ENCODE results near the gene SFTPD.
"Not testable (repeated sequence)": the region's sequence is repeated elsewhere in the genome, so short reads cannot be mapped to it uniquely, and the experiment has no call there.

Gene SFTPD

DNA sequence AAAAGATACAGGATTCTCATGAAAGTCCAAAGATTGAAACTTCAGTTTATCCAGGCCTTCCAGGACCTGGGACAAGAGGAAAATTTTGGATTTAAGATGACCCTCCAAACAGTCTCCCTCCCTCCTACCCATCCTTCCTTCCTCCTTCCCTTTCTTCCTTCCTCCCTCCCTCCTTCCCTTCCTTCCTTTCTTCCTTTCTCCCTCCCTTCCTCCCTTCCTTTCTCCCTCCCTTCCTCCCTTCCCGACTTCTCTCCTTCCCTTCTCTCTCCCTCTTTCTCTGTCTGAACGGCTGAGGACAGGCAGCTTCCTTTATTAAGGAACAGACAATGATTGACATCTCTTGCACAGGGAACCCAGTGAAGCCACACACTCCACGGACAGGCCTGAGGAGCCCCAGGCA, 23.3 kb downstream of the SFTPD start:
- no peak for DNase-seq (ENCODE audit: low spot score)

DNA sequence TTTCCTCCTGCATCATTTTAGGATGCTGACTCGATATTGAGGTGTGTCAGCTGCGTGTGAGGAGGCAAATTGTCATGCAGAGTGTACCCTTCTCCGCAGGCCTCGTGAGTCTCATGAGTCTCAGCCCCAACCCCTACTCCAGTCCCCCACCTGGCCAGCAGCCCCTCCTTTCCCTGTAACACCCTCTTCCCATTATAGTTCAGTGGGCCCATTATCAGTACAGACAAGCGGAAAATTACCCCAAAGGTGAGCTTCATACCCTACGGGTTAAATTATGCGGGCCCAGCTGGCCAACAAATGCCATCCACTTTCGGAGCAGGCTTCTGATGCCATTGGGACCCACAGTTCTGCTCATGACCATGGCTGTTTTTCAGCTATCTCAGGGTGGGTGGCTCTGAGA, 25.2 kb downstream of the SFTPD start:
- no peak for DNase-seq (ENCODE audit: low spot score)

DNA sequence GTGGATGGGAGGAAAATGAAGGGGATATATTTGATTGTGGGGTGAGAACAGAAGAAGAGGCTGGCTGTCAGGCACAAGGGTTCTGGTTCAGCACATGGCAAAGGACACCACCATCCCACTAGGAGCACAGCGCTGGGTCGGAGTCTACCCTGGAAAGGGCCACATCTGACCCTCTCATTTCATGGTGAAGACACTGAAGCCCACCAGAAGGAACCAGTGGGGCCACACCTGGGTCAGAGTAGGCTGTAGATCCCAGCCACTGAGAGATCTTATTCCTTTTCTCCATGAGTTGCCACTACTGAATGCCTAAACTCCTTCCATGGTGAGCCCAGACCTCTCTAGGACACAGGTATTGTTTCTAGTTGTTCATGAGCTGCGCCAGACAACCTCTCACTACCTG, 25.8 kb downstream of the SFTPD start:
- DNase-seq (ENCODE audit: low spot score): no peak

DNA sequence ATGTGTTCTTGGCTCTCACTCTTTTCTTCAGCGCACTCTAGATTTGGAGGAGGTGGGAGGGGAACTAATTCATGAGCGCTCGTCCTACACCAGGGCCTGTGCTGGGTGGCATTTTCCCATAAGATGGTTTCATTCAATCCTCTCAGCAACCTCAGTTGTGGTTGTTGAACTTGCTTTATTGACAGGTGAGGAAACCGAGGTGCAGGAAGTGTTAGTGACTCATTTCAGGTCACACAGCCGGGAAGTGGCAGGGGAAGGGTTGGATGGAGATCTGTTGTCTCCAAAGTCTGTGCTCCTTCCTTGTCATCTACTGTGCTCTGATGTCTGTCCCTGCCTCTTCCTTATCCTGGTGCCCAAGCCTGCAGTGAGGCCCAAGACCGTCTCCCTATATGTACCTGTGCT, 26.9 kb downstream of the SFTPD start:
- DNase-seq (ENCODE audit: low spot score): not testable (repeated sequence)

DNA sequence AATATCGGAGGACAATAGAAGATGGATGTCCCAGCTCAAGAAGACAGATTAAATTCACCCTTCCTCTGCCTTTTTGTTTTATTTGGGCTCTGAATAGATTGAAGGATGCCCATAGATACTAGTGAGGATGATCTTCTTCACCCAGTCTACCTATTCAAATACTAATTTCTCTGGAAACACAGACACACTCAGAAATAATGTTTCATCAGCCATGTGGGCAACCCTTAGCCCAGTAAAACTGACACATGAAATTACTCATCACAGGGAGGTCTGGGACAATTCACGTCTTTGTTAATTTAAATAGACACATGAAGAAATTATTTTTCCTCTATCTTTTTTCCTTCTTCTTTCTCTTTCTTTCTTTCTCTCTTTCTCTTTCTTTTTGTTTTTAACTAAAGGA, 33.1 kb downstream of the SFTPD start:
- DNase-seq (ENCODE audit: low spot score): not testable (repeated sequence)

DNA sequence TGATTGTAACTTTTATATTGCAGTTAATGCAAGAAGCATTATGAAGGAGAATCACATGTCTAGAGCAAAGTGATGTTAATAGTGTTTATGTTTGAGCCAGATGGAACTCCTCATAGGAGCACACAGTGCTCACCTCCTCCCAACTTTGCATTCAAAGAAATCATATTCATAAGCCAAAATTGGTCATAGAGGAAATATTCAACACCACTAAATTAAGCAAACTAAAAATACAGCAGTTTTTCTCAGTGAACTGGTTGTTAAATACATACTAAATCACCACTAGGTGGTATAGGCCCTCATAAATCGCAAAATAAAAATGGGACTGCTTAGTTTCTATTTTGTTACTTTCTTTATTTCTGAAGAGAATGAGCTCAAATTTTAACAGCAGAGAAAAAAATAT, 34.4 kb downstream of the SFTPD start:
- not testable (repeated sequence) for DNase-seq (ENCODE audit: low spot score)

DNA sequence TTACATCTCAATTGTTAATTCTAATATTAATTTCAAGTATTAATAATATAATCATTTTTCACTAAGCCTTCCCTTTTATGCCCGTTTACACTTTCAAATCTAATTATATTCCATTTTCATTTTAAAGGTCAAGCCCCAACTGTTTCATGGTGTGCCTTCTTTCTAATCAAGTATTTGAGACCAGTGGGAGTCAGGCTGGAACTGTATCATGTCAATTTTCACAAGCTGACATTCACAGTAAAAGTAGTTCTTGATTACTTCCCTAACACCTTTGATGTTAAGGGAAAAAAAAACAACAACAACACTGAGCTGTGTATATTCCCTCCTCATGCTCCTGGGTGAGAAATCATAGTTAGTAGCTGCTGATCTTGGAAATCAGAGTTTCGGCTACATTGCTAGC, 38.1 kb downstream of the SFTPD start:
- no peak for DNase-seq (ENCODE audit: low spot score)

DNA sequence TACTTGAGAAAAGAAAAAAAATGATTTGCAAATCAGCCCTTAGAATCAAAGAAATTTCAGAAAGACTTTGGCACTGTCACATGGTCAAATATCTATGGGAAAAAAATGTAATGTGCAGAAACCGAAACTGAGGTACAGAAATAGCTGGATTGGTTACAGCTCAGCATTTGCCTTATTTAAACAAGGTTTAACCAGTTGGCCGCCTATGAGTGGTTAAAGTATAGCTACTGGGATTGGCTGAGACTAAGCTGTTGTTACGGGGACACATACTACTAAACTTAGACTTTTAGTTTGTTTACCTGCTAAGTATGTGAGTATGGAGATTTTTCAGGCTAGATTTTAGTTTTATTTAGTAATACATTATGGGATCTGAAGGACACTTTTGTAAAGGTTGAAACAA, 38.6 kb downstream of the SFTPD start:
- no peak for DNase-seq (ENCODE audit: low spot score)

DNA sequence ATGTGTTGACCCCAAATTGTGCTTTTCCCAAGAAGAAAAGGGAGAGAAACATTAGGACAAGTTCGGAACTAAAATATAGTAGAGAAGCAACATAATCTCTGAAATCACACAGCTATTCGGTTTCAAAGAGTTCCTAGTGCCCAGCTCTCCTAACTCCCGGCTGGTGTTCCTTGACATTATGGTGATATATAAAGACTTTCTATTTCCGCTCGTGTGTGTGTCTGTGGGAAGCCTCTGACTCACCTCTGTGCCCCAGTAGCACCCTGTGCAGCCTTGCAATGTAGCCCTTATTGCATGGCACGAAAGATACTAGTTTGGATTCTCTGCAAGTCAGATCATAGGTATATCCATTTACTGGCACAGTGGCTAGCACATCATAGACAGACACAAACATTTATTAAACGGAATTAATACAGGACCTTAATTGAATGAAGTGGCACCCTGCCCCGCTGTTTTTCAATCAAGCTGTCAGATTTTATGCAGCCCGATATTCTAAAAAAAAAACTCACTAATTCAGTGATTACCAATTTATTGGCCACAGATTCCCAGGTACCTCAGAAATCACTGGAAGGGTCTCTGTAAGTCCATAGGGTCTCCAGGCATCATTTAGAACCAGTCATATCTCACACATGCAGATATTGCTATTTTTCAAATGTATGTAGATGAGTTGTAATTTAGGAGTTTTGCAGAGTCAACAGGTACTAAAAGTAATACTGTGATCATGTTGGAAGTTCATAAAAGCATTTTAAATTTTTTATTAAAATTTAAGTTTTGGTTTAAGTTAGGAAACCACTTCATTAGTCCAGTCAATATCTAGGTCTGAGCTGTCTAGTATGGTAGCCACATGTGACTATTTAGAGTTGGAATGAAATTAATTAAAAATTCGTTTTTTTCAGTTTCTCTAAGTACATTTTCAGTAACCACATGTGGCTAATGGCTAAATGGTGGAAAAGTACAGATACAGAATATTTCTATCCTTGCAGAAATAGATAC, 43.3 kb downstream of the SFTPD start:
- no peak for DNase-seq (ENCODE audit: low spot score)

DNA sequence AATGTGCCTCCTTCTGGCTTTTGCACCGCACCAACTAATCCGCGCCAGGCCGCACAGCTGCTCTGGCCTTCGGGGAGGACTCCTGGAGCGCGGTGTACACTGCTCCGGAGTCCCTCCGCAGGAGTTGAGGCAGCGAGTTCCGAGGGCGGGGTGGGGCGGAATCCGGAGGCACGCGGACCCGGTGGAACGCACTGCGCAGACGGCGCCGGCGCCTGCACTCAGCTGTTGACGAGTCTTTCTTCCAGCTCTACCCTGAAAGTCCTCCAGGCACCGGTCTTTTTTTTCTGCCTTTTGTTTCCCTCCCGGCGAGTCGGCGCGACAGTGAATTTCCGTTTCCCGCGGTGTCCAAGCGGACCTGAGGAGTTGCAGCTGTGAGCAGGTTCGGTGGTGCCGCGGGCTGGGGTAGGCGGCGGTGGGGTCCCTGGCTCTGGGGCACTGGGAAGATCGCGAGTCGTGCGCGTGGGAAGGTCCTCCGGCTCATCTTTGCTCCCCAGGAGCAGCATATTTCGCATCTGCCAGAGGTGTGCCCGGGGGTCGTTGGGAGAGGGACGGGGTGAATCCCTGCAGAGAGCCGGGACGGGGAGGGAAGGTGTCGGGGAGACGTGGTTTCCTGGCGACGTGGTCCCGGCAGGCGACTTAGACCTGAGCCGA, 44.1 kb downstream of the SFTPD start:
- no peak for DNase-seq (ENCODE audit: low spot score)

DNA sequence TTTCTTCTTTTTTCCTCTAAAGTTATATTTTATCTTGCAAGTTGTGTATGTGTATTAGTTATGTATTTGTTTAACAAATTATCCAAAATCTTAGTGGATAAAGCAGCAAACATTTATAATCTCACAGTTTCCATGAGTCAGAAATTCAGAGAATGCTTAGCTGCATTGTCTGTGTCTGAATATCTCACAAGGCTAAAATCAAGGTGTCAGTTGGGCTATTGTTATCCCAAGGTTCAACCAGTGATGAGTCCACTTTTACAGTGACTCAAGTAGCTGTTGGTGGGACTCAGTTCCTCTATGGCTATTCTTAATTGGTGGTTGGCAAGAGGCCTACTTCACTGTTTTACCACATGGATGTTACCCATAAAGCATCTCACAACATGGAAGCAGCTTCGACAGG, 47.3 kb downstream of the SFTPD start:
- DNase-seq (ENCODE audit: low spot score): not testable (repeated sequence)

DNA sequence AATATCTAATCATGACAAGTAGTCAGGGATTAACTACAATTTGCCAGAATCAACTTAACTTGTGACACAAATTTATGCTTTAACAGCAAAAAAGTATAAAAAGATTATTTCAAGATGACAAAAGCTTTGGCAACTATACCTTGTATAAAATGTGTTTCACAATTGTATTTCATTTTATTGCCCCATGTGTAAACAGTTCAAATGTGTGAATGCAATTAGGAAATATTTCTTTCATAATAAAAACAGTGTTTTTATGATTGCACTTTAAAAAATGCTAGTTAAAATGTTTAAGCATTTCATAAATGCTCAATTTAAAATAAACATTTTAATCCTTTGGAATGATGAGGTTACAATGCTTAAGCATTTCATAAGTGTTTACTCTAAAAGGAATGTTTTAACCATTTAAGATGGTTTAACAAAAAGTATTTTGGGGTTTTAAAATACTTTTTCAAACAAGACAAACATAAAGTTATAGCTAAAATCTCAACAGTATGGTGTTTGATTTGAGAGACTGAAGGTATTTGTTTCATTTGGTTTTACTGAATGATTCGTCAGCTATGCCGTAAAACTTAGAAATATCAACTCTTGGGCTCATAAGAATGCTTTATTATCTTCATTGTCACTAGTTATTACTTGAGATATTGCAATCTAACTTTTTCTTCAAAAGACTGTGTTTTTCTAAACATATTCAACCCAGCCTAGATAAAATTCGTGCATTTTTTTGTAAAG, 50.1 kb downstream of the SFTPD start:
- DNase-seq (ENCODE audit: low spot score): no peak

DNA sequence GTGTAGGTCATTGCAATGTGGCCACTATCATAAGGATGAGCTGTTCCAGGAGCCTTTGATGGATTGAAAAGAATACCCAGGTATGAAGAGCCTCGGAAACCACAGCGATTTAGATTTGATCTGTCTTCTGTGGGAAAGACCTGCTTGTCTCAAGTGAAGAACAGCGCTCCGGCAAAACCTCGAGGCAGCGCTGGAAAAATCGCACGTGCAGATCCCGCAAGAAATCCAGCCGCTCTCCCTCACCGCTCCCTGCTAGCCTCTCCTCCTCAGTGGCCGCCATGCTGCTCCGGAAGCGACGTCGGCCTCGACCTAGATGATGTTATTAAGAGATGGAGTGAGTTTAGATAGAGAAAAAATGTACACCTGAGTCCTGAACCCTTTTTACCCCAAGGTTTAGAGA, 56.0 kb downstream of the SFTPD start:
- not testable (repeated sequence) for DNase-seq (ENCODE audit: low spot score)

DNA sequence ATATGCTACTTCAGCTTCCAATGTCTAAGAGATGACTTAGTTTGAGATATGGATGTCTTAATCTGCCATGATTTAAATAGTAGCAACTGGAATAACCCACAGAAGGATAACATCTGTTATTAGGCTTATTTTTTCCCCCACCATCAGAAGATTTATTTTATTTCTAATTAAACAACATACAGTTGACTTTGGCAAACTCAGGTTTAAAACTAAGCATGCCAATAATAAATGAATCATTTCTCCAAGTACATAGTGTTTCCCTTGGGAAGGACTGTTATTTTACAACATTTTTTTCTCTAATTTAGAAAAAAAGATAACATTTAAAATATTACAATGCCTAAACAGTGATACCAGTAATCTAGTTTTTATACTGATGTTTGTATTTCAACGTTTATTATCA, 58.4 kb downstream of the SFTPD start:
- DNase-seq (ENCODE audit: low spot score): no peak

DNA sequence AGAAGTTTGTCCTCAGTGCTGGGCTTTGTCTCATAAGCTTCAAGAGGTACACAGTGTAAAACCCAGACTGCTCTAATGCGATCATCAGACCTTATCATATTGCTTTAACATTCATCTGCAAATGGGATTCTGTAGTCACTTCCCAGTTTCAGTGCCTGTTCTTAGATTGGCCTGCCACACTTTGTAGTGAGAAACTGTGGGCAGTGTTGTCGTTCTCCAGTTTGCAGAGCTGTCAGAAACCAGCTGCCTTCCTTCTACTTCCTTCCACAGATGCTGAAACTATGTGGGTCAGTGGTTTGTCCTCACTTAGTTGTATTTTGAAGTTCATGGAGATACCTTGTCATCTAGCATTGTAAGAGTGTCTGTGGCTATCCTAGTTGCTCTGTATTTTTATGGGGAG, 59.9 kb downstream of the SFTPD start:
- DNase-seq (ENCODE audit: low spot score): not testable (repeated sequence)
